Keratinocyte (primary cell): ENCODE measurements around the gene BTBD8. TPM values are rescaled to one million over a fixed set of nuclear protein-coding genes. Genes with fewer than 3 reads are reported as not detected.

Source experiments
- DNase-seq: peaks from one replicate; pipeline ENCODE4 v3.0.0-alpha.2; 2011; ENCODE audit warnings: low read depth, missing footprints, low spot score
- FAIRE-seq: peaks from 2 replicates; lab custom pipeline; 2011; peaks lifted over from hg19 to GRCh38; lab: Jason Lieb, UNC
- H2AFZ ChIP-seq: 2 replicates; pipeline ENCODE4 v1.6.0; 2012; ENCODE audit warnings: low read length, control low read depth, inconsistent platforms; ENCODE audit not compliant: control insufficient read depth
- H3K27ac ChIP-seq: 2 replicates; pipeline ENCODE4 v1.5.1; 2011; ENCODE audit warnings: low read length; ENCODE audit not compliant: control insufficient read depth, insufficient read depth
- H3K27me3 ChIP-seq: 3 replicates; pipeline ENCODE4 v1.6.0; 2011; ENCODE audit warnings: low read length; ENCODE audit not compliant: control insufficient read depth, insufficient read depth; ENCODE audit errors: extremely low read depth
- H3K36me3 ChIP-seq, 2 experiments: 2 replicates in 1 of 2; 3 replicates in 1 of 2; pipeline ENCODE4 v1.5.1; 2011; ENCODE audit warnings: low read length in 2 of 2, mild to moderate bottlenecking in 1 of 2; ENCODE audit not compliant: control insufficient read depth in 2 of 2, insufficient read depth in 2 of 2; ENCODE audit errors: extremely low read depth in 1 of 2
- H3K4me1 ChIP-seq: 3 replicates; pipeline ENCODE4 v1.5.1; 2011; ENCODE audit warnings: low read length; ENCODE audit not compliant: control insufficient read depth, insufficient read depth; ENCODE audit errors: extremely low read depth
- H3K4me2 ChIP-seq: 3 replicates; pipeline ENCODE4 v1.6.0; 2011; ENCODE audit warnings: low read depth, low read length; ENCODE audit not compliant: control insufficient read depth, insufficient read depth; ENCODE audit errors: extremely low read depth
- H3K4me3 ChIP-seq, 3 experiments: fragments of 200-600 bp in 1 of 3; sonication (generic) in 1 of 3; 2 replicates in 2 of 3; 3 replicates in 1 of 3; pipeline ENCODE4 v1.5.1; 2011 to 2016; ENCODE audit warnings: low read length in 3 of 3, mild to moderate bottlenecking in 3 of 3, control low read depth in 2 of 3, inconsistent platforms in 1 of 3, low read depth in 1 of 3, mixed read lengths in 1 of 3, mixed run types in 1 of 3, moderate library complexity in 1 of 3; ENCODE audit not compliant: control insufficient read depth in 2 of 3, insufficient read depth in 2 of 3; ENCODE audit errors: extremely low read depth in 1 of 3
- H3K79me2 ChIP-seq: 2 replicates; pipeline ENCODE4 v1.6.0; 2012; ENCODE audit warnings: low read length; ENCODE audit not compliant: control insufficient read depth, insufficient read depth
- H3K9ac ChIP-seq: 3 replicates; pipeline ENCODE4 v1.6.0; 2011; ENCODE audit warnings: low read length; ENCODE audit not compliant: control insufficient read depth, insufficient read depth; ENCODE audit errors: extremely low read depth
- H3K9me1 ChIP-seq: 3 replicates; pipeline ENCODE4 v1.6.0; 2011; ENCODE audit warnings: low read length; ENCODE audit not compliant: control insufficient read depth, insufficient read depth; ENCODE audit errors: extremely low read depth
- H3K9me3 ChIP-seq: 2 replicates; pipeline ENCODE4 v1.5.1; 2012; ENCODE audit warnings: low read depth, low read length; ENCODE audit not compliant: control insufficient read depth
- H4K20me1 ChIP-seq: 3 replicates; pipeline ENCODE4 v1.6.0; 2011; ENCODE audit warnings: low read length; ENCODE audit not compliant: control insufficient read depth, insufficient read depth; ENCODE audit errors: extremely low read depth
- EZH2 ChIP-seq: IDR thresholded peaks from one replicate; pipeline ENCODE4 v1.6.1; 2012; ENCODE audit warnings: inconsistent platforms, mild to moderate bottlenecking, low read length, moderate library complexity
- dilution Hi-C: fragments of 300-500 bp; cut with MboI; formaldehyde crosslinking; loops from one replicate; pipeline ENCODE4 v1.7.0; 2020; ENCODE audit warnings: low sequenced_read_pairs; ENCODE audit not compliant: extremely low pct_ligation_motif_present
- polyA plus RNA-seq, 5 experiments: library from polyadenylated mRNA; depleted of rRNA in 3 of 5; stranded (reverse) in 3 of 5; stranded (forward) in 1 of 5; unstranded in 1 of 5; fragments of >200 nt; gene quantifications; 1 replicate in 1 of 5; 2 replicates in 3 of 5; 3 replicates in 1 of 5; pipeline versions ENCODE4 v1.2.1 to v1.2.3, GENCODE V29; 2011 to 2012; ENCODE audit warnings: missing spikeins in 2 of 5, low read depth in 1 of 5, low replicate concordance in 1 of 5
- TF ChIP-seq, protein P1 (sequence below), 3 experiments: IDR thresholded peaks in 1 of 3; conservative IDR thresholded peaks in 1 of 3; optimal IDR thresholded peaks in 1 of 3; 2 replicates in 2 of 3; 3 replicates in 1 of 3; pipeline versions ENCODE3 to v1.5.1; 2011; ENCODE audit warnings: low read length in 3 of 3, mild to moderate bottlenecking in 3 of 3, moderate library complexity in 2 of 3, control low read depth in 1 of 3, inconsistent platforms in 1 of 3; ENCODE audit not compliant: insufficient read depth in 2 of 3; ENCODE audit errors: extremely low read depth in 1 of 3

The BTBD8 gene
- polyA plus RNA-seq, 1 donor (not counting 4 experiments of a cell fraction or from before 2014, with no cell fraction given): 1.4 TPM

DNA sequence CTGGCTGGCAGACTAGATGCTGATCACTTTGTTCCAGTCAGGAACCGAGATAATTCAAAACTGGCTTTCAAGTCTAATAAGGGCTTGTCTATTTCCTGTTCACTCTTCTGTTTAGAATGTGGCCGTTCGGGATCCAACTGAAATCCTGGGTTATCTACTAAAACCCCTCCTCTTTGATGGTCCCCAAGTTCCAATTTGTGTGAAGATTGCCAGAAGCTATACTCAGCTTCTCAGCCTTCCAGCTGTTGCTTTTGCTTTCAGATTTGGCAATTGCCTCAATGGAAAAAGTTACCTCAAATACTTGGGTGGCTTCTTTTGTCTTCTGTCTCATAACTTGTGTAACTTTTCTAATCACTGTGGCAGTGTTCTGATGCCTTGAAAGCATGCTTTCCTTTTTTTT is 43.7 kb downstream of the BTBD8 start:
- Histone ChIP-seq H3K4me2 (no peak overlapping the region), H3K79me2 (no peaks in the 10 kb centered on the region), H3K9me3 (no peaks in the 10 kb centered on the region), H3K27ac (no peak overlapping the region), H4K20me1 (no peaks in the 10 kb centered on the region), H3K27me3 (no peaks in the 10 kb centered on the region), H3K36me3 (no peaks in the 10 kb centered on the region), H3K4me3 (no peak overlapping the region), H2AFZ (no peak overlapping the region), H3K4me1 (no peaks in the 10 kb centered on the region), H3K9ac (no peak overlapping the region), H3K9me1 (no peaks in the 10 kb centered on the region)
- dilution Hi-C loops: no loop called here
- FAIRE-seq (no peak), DNase-seq (no peak)
- TF ChIP-seq, protein P1, sequence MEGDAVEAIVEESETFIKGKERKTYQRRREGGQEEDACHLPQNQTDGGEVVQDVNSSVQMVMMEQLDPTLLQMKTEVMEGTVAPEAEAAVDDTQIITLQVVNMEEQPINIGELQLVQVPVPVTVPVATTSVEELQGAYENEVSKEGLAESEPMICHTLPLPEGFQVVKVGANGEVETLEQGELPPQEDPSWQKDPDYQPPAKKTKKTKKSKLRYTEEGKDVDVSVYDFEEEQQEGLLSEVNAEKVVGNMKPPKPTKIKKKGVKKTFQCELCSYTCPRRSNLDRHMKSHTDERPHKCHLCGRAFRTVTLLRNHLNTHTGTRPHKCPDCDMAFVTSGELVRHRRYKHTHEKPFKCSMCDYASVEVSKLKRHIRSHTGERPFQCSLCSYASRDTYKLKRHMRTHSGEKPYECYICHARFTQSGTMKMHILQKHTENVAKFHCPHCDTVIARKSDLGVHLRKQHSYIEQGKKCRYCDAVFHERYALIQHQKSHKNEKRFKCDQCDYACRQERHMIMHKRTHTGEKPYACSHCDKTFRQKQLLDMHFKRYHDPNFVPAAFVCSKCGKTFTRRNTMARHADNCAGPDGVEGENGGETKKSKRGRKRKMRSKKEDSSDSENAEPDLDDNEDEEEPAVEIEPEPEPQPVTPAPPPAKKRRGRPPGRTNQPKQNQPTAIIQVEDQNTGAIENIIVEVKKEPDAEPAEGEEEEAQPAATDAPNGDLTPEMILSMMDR (optimal IDR thresholded peaks at IDR 0.05 in 1 of 3, IDR thresholded peaks at IDR 0.05 in 1 of 3, conservative IDR thresholded peaks at IDR 0.05 in 1 of 3; ENCODE audit: extremely low read depth in 1 of 3, insufficient read depth in 2 of 3, low read length in 3 of 3): no peak
- no peak for TF ChIP-seq EZH2

DNA sequence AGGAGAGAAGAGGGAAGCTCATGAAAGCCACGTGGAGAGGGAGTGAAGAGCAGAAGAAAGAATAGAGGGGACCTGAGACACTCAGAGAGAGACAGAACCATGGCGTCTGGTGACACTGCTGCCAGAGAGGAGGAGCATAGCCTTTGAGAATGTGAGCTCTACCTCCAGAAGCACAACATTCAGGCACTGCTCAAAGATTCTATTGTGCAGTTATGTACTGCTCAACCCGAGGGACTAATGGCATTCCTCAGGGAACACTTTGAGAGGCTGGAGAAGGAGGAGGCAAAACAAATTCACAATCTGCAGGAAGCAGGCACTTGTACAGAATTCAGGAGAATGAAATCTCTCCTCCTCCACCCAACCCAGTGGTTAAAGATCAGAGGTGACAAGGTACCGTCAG is 45.1 kb downstream of the BTBD8 start:
- H3K9me3 ChIP-seq: no peaks in the 10 kb centered on the region
- TF ChIP-seq, protein P1 (optimal IDR thresholded peaks at IDR 0.05 in 1 of 3, IDR thresholded peaks at IDR 0.05 in 1 of 3, conservative IDR thresholded peaks at IDR 0.05 in 1 of 3; ENCODE audit: extremely low read depth in 1 of 3, insufficient read depth in 2 of 3, low read length in 3 of 3): no peak
- TF ChIP-seq EZH2: no peak
- no peak for DNase-seq
- H3K36me3 ChIP-seq: no peaks in the 10 kb centered on the region
- H2AFZ ChIP-seq: no peak overlapping the region
- H3K4me3 ChIP-seq: no peak overlapping the region
- H3K27ac ChIP-seq: no peak overlapping the region
- no peak overlapping the region for H3K4me2 ChIP-seq
- no peak overlapping the region for H3K9ac ChIP-seq
- H3K79me2 ChIP-seq: no peaks in the 10 kb centered on the region
- no peaks in the 10 kb centered on the region for H4K20me1 ChIP-seq
- no peaks in the 10 kb centered on the region for H3K4me1 ChIP-seq
- no peak for FAIRE-seq
- dilution Hi-C loops: no loop called here
- H3K9me1 ChIP-seq: no peaks in the 10 kb centered on the region
- H3K27me3 ChIP-seq: no peaks in the 10 kb centered on the region
